Lung (tissue), 12 donors: ENCODE data around the gene RGP1. TPM values are rescaled to one million over a fixed set of nuclear protein-coding genes. Genes with fewer than 3 reads are reported as not detected.

Experiments used
- ATAC-seq: fragments of 200-7000 bp; cut with Tn5 transposase; one replicate; pipeline ENCODE4 v1.9.1; 2020; ENCODE audit warnings: moderate number of reproducible peaks; ENCODE audit not compliant: insufficient read depth, low FRiP score
- DNase-seq, 3 donors: peaks; one replicate each; pipeline ENCODE4 v3.0.0-alpha.2; 2013 to 2017
- H3K27ac ChIP-seq, 2 donors: one replicate each; pipeline ENCODE4 v1.5.1; 2013; ENCODE audit warnings: mild to moderate bottlenecking in 2 of 2, moderate library complexity in 2 of 2, control low read depth in 1 of 2, inconsistent platforms in 1 of 2, low read depth in 1 of 2, low read length in 1 of 2
- H3K27me3 ChIP-seq, 3 donors: one replicate each; pipeline ENCODE4 v1.5.1; 2013; ENCODE audit warnings: low read length in 2 of 3; ENCODE audit not compliant: control insufficient read depth in 3 of 3, insufficient read depth in 3 of 3
- H3K36me3 ChIP-seq, 4 donors: one replicate each; pipeline ENCODE4 v1.5.1; 2013; ENCODE audit warnings: low read length in 4 of 4, mild to moderate bottlenecking in 1 of 4, moderate library complexity in 1 of 4; ENCODE audit not compliant: control insufficient read depth in 4 of 4, insufficient read depth in 4 of 4
- H3K4me1 ChIP-seq, 5 donors: one replicate each; pipeline ENCODE4 v1.5.1; 2013; ENCODE audit warnings: low read length in 5 of 5, mild to moderate bottlenecking in 2 of 5, moderate library complexity in 1 of 5; ENCODE audit not compliant: control insufficient read depth in 5 of 5, insufficient read depth in 5 of 5
- H3K4me3 ChIP-seq: one replicate; pipeline ENCODE4 v1.5.1; 2013; ENCODE audit warnings: mild to moderate bottlenecking, control low read depth, moderate library complexity
- H3K9ac ChIP-seq, 2 donors: one replicate each; pipeline ENCODE4 v1.5.1; 2013; ENCODE audit warnings: low read length in 2 of 2, control low read depth in 1 of 2; ENCODE audit not compliant: insufficient read depth in 1 of 2
- H3K9me3 ChIP-seq, 4 donors: one replicate each; pipeline ENCODE4 v1.5.1; 2013; ENCODE audit warnings: low read length in 3 of 4, mild to moderate bottlenecking in 1 of 4, moderate library complexity in 1 of 4; ENCODE audit not compliant: control insufficient read depth in 4 of 4, insufficient read depth in 3 of 4
- CTCF ChIP-seq: IDR thresholded peaks from 2 replicates; pipeline ENCODE4 v1.5.1; 2012; ENCODE audit warnings: mild to moderate bottlenecking; ENCODE audit errors: control extremely low read depth, extremely low read depth
- WGBS, 2 donors: extraction: QIAGEN DNeasy Blood & Tissue Kit; methylation state at CpG; one replicate each; pipeline ENCODE4 v1.1.7; 2013; 5-methylcytosine and 5-hydroxymethylcytosine counted together
- polyA plus RNA-seq, 2 donors: library from polyadenylated mRNA; stranded (reverse); fragments of 200-250 nt; gene quantifications; one replicate each; pipeline ENCODE4 v1.2.1, GENCODE V29; 2013
- total RNA-seq, 2 donors: library from RNA; depleted of rRNA in 1 of 2; stranded (reverse); fragments of >200 nt in 1 of 2; gene quantifications; one replicate each; pipeline ENCODE4 v1.2.1, GENCODE V29; 2014 to 2021
- donor health status: control.
- donor health status: control.
- donor health status: Bipolar disorder and iron deficiency.
- donor health status: healthy.
- donor health status: DM: yes; HTN: yes; CAD: no.

Gene RGP1
- total and polyA plus RNA-seq, 4 donors: 11.7 to 33.2 (median 12.9) TPM

GRCh38 chr9:35713578-35713977 lies 35.5 kb upstream of the RGP1 start:
- no peak overlapping the region for H3K9ac ChIP-seq
- H3K27ac ChIP-seq: no peak overlapping the region
- no peaks in the 10 kb centered on the region for H3K27me3 ChIP-seq
- no peak for ATAC-seq
- H3K4me1 ChIP-seq: no peaks in the 10 kb centered on the region
- no peaks in the 10 kb centered on the region for H3K9me3 ChIP-seq
- 84 to 93% methylated on average over 3 of the region's 3 CpGs for WGBS, 2 donors
- no peak for TF ChIP-seq CTCF
- DNase-seq: no peak
- H3K36me3 ChIP-seq: peaks cover 42 to 77% (median 66%) of the 10 kb centered on the region in 4 donors
- H3K4me3 ChIP-seq: no peak overlapping the region

GRCh38 chr9:35714123-35714522 lies 35.0 kb upstream of the RGP1 start:
- no peak for TF ChIP-seq CTCF
- no peak for ATAC-seq
- DNase-seq: no peak
- Histone ChIP-seq H3K9me3 (no peaks in the 10 kb centered on the region), H3K9ac (no peak overlapping the region), H3K27me3 (no peaks in the 10 kb centered on the region), H3K4me1 (no peaks in the 10 kb centered on the region), H3K4me3 (no peak overlapping the region), H3K27ac (no peak overlapping the region), H3K36me3 (peaks cover 47 to 82% (median 69%) of the 10 kb centered on the region in 4 donors)
- WGBS, 2 donors: 93 to 94% methylated on average over 6 of the region's 6 CpGs

- no peak for TF ChIP-seq CTCF
- H3K4me3 ChIP-seq: no peak overlapping the region
- H3K27me3 ChIP-seq: no peaks in the 10 kb centered on the region
- no peak for DNase-seq
- H3K9ac ChIP-seq: no peak overlapping the region
- H3K4me1 ChIP-seq: no peaks in the 10 kb centered on the region
- no peaks in the 10 kb centered on the region for H3K9me3 ChIP-seq
- peaks cover 52 to 88% (median 75%) of the 10 kb centered on the region in 4 donors for H3K36me3 ChIP-seq
- no peak overlapping the region for H3K27ac ChIP-seq
- WGBS, 2 donors: 97% methylated on average over 13 of the region's 13 CpGs
- no peak for ATAC-seq
Measured at GRCh38 chr9:35714579-35715252, 34.4 kb upstream of the RGP1 start.

- no peaks in the 10 kb centered on the region for H3K9me3 ChIP-seq
- ATAC-seq: no peak
- H3K4me3 ChIP-seq: no peak overlapping the region
- no peak overlapping the region for H3K27ac ChIP-seq
- no peak for TF ChIP-seq CTCF
- no peak overlapping the region for H3K9ac ChIP-seq
- H3K36me3 ChIP-seq: peaks cover 64 to 90% (median 78%) of the 10 kb centered on the region in 4 donors
- peak in 1 of 3 donors; percentile 7 for DNase-seq
- H3K4me1 ChIP-seq: no peaks in the 10 kb centered on the region
- H3K27me3 ChIP-seq: no peaks in the 10 kb centered on the region
- 94 to 98% methylated on average over 4 of the region's 4 CpGs for WGBS, 2 donors
Measured at GRCh38 chr9:35716230-35716629, 32.9 kb upstream of the RGP1 start.
